Measurements from ENCODE around the gene DDX17.
A peak's percentile ranks its signal among the peaks of the same experiment; 100 is the strongest.
"Not testable (repeated sequence)": the region's sequence is repeated elsewhere in the genome, so short reads cannot be mapped to it uniquely, and the experiment has no call there.

DDX17 gene

DNA sequence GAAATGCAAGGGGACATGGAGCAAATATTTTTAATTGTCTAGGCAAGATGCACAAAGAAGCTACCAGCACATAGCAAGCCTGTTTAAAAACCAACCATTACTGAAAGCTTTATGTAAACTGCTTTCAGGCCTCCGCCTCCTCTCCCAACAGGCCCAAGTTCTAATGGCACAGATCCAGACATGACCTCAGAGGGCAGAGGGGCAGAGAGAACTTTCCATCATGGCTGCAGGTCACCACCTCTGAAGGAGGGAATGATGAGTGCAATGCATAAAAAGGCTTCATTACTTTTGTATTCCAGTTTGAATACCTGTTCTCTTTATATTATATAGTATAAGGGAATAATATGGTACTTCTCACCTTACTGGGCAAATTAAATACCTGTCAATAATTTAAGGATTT lies 15.2 kb downstream of the DDX17 start:
- DNase-seq = peak; percentile 40

DNA sequence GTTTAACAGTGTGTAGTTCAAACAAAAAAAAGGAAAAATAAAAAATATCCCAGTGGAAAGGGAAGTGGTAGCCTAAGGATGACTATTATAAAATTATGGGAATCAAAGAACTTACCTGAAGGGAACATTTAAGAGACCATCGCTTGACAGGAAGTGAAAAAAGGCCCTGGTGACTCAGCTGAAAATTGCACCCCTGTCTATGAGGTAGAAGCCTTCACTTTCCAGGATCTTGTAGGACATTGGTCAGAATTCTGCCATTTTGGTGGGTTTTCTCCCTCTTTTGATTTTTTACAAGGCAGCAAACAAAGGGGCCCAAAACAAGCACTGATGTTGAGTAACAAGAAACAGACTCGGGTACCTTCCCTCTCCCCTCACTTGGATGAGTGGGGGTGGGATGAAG lies 15.6 kb downstream of the DDX17 start:
- DNase-seq = no peak

DNA sequence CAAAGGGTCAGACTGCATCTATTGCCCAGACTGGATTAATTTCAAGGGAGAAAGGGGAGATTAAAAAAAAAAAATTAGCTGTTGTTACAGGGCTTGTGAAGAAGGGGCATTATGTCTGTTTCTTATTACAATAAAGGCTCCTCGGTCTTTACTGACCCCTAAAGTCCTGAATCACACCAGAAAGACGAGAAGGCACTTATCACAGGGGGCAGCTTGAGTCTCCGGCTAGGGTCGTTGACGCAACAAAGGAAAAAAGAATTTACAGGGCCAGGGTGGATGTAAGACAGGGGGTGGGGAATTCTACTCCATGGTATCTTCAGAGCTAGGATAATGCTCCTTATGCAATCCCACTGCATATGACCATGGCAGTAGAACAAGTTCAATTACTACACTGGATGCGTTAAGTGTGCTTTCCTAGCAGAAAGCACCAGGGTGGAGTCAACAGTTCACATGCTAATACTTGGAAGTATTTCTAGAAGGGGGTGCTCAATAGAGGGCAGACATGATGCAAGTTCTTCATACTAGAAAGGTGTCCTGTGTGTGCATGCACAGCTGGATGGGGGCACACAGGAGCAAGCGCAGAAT lies 16.5 kb downstream of the DDX17 start:
- no peak for DNase-seq

DNA sequence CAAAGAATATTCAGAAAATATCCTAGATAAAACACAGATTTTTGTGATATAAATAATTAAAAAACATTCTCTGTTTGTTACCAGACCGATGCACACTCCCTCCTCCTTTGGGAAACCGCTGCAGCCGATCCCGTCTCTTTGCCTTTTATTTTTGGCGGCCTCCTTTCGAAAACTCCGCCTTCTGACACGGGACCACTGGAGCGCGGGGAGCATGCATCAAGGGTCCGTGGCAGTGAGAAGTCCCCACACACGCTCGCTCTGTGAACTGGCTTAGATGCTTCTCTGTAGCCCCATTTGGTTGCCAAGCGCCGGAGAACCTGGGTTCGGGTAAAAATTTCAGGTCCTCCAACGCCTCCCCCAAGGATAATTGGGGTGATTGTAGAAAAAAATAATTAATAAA lies 17.0 kb downstream of the DDX17 start:
- no peak for DNase-seq

DNA sequence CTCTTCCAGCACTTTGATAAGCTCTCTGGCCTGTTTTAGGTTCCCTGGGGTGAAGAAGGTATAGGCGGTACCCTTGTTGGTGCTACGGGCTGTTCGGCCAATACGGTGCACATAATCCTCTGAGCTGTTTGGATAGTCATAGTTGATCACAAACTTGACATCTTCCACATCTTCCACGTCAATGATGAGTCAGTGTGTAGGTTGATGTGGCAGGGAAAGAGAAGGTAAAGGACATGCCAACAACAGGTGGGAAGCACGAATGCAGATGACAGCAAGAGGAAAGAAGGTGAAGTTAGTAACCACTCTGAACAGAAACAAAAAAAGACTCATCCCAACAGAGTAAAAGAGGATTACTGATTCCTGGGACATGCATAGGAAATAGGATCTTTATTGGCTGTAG lies 18.2 kb downstream of the DDX17 start:
- no peak for DNase-seq

DNA sequence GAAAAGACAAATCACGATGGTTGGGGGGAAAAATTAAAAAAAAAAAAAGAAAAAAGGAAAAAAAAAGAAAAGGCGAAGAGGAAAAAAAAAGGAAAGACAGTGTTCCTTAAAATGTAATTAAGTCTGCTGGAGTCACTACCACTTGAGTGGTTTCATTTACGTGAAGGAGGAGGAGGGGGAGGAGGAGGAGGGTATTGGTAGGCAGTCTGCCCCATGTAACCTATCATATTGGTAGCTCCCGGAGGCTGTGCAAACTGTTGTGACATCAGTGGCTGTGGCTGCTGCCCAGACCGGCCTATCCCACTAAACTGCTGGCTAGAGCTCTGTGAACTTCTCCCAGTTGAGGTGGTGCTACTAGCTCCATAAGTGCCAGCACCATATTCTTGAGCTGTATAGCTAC lies 20.3 kb downstream of the DDX17 start:
- no peak for DNase-seq

DNA sequence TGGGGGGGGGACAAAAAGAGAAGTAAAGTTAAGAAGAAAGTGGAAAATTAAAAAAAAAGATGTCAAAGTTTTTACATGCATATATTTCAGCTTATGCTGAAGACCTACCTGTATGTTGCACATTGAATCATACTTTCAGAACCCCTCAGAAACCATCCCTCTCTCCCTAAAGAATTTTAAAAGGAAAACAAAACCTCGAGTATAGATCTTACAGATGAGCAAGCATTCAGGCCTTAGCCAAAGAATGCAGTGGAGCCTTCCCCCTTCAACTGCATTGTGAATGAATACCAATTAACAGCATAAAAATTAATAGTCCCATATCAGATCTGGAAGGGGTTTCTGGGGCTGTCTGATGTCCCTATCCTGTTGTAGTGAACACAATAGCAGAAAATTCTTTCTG lies 21.9 kb downstream of the DDX17 start:
- DNase-seq = no peak

DNA sequence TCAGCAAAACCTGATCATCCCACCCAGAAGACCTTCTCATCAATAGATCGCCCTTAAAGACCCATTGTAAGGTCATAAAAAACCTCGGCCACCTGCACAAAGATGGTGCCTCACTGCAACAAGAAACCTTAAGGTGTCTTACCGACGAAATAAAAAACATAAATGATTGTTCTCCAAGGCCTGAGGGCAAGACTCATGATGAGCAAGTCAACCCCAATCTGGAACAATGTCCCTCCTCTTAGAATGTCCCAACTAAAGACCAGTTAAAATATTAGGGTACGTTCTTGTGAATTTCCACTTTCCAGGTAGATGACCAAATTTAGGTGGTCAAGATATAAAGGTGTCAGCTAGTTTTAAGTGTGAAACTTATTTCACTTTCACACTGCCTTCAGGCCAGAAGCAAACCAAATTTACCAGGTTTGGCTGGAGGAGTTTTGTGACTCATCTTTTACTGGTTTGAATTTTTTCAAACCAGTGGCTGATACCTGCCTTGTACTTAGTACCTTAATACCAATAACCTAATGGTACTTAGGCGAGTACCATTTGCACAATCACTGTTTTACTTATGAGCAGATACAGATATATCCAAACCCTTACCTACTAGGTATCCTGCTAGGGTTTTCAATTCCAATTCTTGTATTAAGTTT lies 23.3 kb downstream of the DDX17 start:
- no peak for DNase-seq

DNA sequence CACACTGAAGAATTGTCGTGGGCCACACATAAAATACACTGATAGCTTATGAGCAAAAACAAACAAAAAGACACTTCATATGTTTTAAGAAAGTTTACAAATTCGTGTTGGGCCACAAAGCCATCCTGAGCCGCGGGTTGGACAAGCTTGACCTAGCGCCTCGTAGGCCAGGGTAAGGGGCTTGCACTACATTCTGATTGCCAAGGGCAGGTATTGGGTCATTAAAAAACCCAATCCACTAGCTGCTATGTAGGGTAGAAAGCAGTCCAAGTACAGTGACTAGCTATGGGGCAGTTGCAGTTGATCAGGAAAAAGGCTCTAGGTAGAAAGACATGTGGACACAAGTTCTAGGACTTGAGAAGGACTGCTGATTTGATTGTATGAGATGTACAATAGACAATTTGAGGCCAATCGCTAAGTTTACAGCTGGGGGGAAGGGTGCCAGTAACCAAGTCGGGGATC lies 24.2 kb downstream of the DDX17 start:
- no peak for DNase-seq

DNA sequence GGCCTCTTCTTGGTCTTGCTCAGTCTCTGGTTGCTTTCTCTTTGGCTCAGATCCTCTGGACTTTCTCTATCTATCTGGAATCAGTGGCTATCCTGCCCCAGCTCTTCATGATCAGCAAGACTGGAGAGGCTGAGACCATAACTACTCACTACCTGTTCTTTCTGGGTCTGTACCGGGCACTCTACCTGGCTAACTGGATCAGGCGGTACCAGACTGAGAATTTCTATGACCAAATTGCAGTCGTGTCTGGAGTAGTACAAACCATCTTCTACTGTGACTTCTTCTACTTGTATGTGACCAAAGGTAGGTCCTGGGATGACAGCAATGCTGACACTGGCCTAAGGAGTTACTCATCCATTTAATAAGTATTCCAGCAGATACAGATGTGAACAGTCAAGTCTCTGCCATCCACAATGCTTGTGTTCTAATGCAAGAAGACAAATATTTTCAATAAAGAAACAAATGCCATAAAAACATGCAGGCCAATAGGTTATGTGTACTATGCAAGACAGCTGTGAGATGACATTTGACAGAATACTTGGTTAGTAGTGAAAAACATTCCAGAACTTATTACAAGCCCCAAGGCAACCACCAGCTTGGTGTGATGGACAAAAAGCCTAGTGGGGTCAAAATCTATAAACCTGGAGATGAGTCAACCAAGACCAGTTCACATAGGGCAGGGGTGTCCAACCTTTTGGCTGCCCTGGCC lies 24.8 kb downstream of the DDX17 start:
- no peak for DNase-seq

DNA sequence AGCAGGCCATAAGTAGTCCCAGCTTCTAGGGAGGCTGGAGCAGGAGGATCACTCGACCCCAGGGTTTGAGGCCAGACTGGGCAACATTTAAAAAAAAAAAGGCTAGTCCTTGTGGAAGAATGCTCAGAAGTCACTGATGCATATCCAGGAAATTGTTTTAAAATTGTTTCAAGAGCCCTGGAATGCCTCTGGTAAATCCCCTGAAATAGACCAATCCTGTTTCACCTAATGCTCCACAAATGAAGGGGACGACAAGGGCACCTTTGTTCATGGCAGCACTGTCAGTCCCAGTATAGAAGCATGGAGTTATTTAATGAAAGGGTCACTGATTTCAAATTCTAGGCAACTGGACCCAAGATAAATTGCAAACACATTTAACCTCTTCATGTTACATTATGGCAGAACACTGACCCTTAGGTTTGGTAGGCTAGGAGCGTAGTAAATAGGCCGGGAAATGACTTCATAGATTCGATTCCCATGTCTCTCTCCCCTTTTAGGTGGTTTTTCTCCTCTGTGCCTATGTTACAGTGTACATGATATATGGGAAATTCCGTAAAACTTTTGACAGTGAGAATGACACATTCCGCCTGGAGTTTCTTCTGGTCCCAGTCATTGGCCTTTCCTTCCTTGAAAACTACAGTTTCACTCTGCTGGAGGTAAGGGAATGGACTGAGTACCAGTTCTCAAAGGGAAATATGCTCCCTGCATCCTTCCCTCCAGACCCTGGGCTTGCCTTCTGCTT lies 26.8 kb downstream of the DDX17 start:
- no peak for DNase-seq

DNA sequence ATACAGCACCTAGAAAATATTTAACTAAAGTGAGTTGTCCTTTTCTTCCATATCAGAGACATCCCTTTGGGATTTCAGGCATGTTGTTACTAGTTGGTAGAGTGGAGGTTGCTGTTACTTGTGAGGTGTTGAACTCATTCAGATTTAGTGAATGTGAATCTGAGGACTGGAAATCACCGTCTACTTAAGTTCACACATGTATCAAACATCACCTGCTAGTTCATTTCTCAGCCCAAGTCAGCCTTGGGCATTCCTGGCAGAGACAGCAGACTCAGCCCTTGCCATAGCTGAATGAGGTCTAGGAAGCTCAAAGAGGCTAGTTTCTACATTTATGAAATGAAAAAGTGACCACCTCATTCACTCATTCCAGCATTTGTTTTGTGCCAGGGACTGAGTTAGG lies 28.5 kb downstream of the DDX17 start:
- DNase-seq = no peak

DNA sequence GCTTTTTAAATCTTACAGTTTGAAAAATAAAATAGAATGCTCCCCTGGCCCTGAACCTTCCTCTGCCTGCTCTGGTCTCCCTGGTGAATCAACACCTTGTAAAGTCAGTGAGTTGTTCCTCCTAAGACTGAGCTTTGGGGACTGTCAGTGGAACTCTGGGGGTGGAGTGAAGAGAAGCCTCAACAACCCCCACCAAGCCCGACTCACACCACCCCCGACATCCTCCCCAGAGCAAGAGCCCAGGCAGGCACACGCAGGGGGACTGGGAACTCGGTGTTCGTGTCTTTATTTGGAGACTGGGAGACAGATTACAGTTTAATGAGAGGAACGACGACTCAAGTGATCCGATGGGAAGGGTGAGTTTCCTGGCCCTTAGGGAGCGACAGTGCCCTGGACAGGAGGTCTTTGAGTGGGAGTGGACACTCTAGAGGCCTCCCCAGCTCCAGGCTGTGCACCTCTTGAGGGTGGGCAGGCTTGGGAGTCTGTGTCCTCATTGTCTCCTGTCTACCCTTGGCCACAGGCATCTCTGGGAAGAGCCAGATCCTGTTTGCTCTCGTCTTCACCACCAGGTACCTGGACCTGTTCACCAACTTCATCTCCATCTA lies 32.0 kb downstream of the DDX17 start:
- DNase-seq = no peak

DNA sequence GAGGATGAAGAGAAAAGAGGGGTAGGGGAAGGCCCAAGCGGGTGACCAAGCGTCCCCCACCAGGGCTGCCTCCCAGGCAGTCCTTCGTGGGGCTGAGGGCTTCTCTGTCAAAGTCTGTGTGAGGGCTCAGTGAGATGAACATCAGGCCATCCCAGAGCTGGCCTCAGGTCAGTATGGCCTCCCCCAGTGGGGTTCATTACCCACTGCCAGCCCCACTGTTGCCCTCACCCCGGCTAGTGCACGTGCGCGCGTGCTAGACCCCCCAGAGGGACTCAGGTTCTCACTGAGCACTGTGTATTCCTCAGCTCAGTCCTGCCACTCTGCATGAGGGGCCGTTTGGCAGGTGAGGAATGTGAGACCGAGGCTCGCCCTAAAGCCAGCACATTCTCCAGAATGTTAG lies 34.9 kb downstream of the DDX17 start:
- DNase-seq = no peak

DNA sequence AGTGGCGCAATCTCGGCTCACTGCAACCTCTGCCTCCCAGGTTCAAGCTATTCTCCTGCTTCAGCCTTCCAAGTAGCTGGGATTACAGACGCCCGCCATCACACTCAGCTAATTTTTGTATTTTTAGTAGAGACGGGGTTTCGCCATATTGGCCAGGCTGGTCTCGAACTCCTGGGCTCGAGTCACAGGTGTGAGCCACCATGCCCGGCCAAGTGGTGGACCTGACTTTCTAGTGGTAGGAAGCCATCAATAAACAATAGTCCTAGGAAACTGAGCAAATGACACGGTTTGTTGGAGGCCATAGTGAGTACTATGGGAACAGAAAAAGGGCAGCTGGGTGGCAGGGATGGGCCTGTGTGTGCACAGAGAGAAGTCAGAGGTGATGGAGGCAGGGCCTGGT lies 35.9 kb downstream of the DDX17 start:
- not testable (repeated sequence) for DNase-seq

DNA sequence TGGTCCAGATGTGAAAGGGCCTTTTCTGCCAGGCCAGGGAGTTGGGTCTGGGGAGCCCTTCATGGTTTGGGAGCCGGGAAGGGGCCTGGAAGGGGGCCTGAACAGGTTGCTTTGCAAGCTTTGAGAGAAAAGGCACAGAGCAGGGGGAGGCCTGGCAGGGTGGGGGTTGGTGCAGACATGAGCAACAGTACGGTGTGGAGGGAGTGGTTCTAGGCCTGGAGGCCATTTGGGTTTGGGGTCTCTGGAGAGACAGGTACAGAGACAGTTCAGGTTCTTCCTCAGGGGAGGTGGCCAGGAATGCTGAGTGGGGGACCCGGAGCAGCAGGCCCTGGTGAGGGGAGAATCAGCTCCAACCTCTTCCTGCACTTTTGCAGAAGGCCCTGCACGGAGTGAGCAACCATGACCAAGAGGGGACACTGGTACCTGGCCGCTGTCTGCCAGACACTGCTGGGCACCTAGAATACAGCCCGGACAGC lies 36.8 kb downstream of the DDX17 start:
- DNase-seq = no peak

DNA sequence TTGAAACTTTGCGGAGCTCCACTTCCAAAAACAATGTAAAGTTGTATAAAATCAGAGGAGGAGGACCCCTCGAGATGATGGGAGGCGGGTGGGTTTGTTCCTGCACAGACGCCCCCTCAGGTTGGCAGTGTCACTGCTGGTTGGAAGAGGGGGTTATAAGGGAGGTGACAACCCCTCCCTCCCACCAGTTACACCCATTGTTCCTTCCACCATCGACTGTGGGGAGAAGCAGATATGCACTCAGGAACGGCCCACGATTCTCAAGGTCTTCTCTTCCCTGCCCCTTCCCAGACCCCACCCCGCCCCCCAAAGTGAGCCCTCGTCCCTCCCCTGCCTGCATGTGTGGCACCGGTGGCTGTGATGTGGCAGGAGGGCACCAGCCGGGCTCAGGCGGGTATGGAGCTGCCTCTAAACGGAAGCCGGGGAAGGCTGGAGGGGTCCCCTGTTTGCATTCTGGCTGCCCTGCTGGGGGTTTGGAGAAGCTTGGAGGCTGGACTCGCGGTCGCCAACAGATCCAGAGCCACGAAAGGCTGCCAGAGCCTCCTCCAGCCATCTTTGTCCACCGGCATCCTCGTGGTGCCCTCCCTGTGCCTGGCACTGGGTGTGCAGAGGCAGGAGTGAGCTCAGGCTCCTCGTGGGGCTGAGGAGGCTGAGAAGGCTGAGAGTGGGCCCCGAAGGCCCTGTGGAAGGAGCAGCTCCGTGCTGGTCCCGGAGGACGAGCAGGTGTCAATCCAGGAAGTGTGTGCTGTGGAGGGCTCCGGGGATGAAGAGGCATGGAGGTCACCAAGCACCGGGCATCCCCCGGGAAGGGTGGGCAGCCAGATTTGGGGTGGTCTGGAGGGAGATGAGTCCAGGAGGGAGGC lies 37.4 kb downstream of the DDX17 start:
- no peak for DNase-seq

DNA sequence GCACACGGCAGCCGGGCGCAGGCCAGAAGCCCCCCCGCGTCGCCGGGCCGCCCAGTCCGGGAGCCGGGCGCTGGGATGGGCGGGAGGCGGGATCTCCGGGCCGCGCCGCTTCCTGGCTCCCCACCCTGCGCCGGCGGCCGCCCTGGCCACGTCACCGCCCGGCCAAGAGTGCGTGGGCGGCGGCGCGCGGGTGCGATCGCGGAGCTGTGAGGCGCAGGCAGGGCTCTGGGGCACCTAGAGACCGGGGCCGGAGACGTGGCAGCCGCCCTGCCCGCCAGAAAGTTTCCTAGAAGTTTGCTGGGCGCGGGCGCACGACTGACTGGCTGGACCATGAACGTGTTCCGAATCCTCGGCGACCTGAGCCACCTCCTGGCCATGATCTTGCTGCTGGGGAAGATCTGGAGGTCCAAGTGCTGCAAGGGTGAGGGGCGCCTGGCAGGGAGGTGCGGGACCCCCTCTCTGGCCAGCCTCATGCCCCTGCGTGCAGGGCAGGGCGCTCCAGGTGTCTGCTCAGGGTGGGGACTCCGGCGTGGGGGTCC lies 38.1 kb downstream of the DDX17 start, which contains the start of gene KDELR3:
Gene KDELR3, plus strand, starts transcription at position 193 of the 539 bp plus-strand sequence. Its CDS starts 138 bp downstream, at position 331.
- peak; percentile 76 for DNase-seq

DNA sequence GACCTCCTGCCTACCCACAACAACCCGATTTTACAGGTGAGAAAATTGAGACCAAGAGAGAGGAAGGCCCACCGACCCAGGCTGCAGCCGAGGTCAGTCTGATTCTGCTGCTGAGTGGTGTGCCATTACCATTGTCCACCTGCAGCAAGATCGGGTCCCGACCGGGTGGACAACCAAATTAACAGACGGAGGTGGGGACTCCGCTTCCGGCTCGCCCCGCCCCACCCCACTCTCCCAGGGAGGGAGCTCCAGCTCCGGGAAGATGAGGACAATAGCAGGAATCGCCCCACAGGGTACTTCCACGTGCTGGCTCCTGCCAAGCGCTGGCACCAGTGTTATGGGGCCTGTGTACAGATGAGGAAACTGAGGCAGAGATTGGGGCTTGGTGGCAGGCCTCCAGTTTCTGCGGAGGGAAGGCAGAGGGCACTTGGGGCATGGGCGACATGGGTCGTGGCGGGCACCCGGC lies 38.6 kb downstream of the DDX17 start:
- DNase-seq = no peak

DNA sequence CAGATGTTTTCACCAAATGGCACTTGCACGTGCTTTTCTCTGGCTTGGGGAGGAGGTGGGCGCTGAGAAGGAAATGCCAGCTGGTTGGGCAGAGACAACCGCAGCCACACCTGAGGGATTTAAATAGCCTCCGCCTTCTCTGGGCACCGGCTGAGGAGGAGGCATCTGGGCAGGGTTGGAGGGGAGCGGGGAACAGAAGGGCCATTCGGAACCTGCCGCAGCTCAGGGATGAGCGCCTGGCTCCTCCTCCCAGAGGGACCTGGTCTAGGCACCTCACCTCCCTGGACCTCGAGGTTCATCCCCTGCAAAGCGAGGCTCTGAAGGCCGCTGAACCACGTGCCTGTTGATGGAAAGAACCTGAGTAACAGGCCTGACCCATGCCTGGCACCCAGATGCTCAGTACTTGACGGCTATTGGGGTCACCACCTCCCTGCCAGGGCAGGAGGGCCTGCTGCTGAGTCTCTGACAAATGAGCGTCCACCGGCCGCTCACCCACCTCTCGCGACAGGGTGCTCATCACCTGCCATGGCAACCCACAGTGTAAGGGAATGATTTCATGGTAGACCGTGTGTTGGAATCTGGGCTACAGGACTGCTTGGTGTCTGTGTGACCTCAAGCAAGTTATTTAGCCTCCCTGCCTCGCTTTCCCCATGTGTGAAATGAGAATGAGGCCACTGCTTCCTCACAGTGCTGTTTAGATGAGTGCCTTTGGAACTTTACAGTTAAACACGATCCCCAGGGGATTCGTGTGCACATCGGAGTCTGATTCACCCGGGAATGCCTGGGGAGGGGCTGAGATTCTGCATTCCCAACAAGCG lies 40.2 kb downstream of the DDX17 start:
- DNase-seq = no peak

Data from HCEC 1CT (cell line).